NCI-H2081 treated with DMSO at 0.1 percent for 48 hours (cell line): ENCODE results near the gene ZNF536.
"Not testable (repeated sequence)": the region's sequence is repeated elsewhere in the genome, so short reads cannot be mapped to it uniquely, and the experiment has no call there.

ENCODE experiments used
- DNase-seq: peaks from one replicate; lab custom pipeline; 2025; lab: John Stamatoyannopoulos, UW

The ZNF536 gene

DNA sequence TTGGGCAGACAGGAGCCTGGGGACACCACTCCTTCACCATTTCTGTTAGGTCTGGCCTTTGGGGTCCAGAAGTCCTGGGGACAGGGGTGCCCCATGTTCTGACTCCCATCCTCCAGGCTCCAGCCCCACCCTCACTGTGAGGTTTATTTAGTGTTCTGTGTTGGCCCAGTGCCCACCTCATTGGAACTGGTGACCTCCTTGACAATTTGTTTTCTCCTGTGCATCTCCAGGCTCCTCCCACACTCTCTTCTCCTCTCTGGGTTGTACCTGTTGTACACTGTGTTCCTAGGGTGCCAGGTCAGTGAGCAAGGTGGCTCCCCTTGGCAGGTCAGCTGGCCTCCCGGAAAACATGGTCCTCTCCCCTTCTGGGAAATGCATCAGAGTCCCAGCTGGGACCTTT, 110.8 kb downstream of the ZNF536 start:
- no peak for DNase-seq

GRCh38 chr19:30486250-30486649, 114.1 kb downstream of the ZNF536 start:
- not testable (repeated sequence) for DNase-seq

DNA sequence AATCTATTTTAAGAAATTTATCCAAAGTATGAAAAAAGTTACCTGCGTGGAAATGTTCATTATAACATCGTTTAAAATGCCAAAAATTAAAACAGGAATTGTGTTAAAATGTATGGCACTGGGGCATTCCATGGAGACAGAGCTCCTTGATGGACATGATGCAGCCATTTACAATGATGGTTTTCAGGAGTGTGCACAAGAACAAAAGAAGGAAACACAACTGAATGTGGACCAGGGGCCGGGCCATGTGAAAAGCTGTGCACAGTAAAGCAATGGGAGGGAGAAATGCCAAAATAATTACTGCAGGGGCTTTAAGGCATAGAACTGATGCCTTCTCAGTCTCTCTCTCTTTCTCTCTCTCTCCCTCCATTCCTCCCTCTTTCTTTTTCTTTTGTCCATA, 115.0 kb downstream of the ZNF536 start:
- DNase-seq = no peak

DNA sequence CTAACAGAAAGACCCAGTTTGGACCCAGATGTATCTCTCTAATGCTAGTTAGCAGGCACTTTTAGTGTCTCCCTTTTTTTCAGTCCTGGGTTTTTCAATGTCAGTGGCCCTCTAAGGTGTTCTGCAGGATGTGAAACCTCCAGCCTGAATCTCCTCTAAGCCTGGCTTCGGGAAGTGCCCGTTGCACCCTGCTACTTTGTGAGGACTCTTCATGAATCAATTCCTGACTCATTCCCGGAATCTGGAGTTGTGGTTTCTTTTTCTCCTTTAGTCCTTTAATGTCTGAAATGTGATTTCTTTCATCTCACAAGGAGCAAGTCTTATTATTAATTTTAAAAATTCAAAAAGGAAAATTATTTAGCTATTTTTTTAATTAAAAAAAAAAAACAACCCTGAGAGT, 116.0 kb downstream of the ZNF536 start:
- DNase-seq = no peak

DNA sequence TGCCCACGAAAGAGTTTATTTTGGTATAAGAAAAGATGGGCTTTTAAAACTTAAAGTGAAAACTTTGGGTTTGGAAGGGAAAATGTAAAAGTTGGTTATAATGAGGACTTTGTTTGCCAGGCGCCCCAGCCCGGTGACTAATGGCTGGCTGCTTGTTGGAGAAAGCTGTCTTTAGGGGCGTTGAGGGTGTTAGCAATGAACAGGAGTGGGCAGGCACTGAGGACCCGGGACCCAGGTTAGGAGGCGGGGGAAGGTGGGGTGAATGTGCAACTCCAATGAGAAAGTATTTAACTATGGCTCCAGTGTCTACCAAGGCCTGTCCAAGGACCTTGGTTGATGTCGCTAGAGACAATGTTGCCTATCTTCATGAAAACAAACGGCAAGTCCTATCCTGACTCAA, 118.6 kb downstream of the ZNF536 start:
- DNase-seq = no peak

DNA sequence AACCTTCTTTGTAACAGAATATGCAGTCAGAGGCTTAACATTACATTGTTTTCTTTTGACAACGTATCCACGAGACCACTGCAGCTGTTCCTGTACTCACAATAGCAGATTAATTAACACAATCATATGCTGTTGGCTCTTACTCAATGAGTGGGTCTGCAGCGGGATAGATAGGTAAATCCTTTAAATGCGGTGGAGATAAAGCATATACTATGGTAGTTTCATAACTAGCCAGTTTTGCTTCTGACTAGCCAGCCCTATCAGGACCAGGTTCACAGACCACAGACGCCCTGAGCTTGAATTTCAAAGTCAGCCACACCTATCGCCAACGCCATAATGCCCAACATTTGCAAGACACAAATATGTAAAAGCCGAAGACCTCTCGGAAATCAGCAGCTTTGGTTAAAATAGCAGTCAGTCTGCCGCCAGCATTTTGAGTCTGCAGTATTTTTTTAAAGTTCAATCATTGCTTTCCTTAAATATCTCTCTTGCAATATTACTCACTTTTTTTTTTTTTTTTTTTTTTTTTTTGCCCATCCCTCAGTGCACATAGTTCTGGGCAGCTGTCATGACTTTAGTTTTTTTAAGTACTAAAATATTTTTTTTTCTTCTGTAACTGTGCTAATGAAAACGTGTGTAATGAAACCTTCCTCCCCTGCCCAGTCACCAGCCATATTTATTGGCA, 120.5 kb downstream of the ZNF536 start:
- DNase-seq = no peak

- DNase-seq = no peak
Measured at GRCh38 chr19:30497034-30497433, 124.8 kb downstream of the ZNF536 start.

DNA sequence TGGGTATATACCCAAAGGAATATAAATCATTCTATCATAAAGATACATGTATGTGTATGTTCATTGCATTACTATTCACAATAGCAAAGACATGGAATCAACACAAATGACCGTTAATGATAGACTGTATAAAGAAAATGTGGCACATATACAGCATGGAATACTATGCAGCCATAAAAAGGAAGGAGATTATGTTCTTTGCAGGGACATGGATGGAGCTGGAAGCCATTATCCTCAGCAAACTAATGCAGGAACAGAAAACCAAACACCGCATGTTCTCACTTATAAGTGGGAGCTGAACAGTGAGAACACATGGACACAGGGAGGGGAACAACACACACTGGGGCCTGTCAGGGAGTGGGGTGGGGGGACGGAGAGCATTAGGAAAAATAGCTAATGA, 125.9 kb downstream of the ZNF536 start:
- not testable (repeated sequence) for DNase-seq

DNA sequence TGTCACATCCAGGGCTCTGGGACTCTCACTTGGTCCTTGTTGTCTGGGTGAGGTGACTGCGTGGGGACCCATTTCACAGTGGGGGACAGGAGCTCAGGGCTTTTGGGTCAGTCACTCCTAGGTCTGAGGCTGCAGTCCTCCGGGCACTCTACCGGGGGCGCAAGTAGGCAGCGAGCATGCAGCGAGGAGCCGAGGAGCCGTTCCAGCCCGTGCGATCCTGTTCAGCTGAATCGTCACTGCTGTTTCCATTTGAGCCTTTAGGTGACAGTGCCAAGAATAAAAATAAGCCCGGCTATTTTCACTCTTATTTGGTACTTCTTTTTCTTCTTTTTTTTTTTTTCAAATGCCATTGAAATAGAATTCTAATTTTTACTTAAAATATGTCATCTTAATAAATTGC, 126.5 kb downstream of the ZNF536 start:
- no peak for DNase-seq

GRCh38 chr19:30504272-30504671, 132.1 kb downstream of the ZNF536 start:
- no peak for DNase-seq

GRCh38 chr19:30512176-30513081, 140.2 kb downstream of the ZNF536 start:
- no peak for DNase-seq

DNA sequence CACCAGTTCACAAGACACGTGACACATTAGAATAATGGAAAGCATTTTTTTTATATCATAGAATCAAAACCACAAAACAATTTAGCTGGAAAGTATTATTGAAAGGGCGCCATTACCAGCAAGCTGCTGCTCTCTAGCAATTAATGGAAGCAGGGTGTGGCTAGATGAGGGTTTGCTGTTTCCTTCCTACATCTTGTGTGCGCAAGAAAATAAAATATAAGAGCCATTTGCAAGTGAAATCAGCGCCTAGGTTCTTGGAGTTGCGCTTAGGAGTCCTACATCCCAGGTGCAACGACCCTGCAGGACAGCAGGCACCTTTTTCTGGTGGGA, 140.9 kb downstream of the ZNF536 start:
- DNase-seq = no peak

- DNase-seq = no peak
Measured at GRCh38 chr19:30516111-30516510, 143.9 kb downstream of the ZNF536 start.

- no peak for DNase-seq
Measured at GRCh38 chr19:30516531-30516930, 144.3 kb downstream of the ZNF536 start.

DNA sequence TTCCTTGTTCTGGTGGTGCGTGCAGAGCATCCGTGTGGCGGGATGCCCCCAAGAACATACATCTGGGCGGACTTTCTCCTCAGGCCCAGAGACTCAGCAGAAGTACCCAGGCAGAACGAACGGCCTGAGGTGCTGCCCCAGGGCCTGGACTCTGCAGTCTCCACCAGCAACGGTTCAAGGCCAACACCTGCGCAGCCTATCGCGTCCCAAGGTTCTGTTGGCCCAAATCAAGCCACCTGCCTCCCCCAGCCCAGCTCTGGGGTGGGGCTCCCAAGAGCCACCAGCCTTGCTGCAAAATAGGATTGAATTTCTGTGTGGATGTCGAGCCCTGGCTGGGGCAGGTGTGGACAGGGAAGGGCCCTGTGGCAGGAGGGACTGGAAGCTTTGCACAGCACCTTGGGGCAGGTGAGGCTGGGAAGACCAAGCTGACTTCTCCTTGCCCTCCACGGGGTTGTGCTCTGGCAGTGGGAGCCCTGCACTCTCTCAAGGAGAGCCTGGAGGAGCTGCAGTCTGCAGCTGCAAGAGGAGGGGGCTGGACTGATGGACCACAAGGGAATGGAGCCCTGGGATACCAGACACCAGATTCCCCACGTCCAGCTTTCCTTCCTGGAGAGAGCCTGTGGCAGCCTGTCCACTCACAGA, 146.9 kb downstream of the ZNF536 start:
- no peak for DNase-seq

GRCh38 chr19:30519607-30520205, 147.5 kb downstream of the ZNF536 start:
- no peak for DNase-seq

DNA sequence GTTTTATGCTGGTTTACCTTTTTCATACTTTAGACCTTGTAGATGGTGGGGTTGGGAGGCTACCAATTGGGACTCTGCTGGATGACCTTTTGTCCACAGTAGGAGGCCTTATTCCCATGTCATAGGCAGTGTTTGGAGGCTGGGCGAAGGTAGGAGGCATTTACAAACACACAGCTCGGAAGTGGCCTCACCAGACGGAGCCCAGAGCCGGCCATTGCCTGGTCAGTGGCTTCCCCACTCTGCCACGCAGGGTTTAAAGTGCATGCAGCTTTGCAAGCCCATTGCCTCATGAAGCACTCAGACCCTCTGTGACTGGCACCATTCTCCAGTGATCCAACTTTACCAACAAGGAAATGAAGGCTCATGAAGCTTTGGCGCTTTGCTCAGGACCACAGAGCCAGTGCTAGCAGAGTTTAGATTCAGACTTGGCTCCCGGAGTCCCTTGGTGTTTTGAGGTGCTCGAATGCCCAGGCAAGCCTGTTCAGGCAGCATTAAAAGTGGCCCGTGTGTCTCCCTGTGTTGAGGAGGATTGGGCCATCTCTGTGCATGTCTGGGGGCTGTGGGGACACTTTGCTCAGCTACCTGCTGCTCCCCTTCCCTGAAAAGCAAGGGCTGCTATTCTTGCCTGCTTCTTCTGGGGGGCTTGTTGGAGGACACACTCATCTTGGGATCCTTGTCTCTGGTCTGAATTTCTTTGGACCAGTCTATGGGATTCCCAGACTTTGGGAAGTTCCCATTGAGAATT, 148.7 kb downstream of the ZNF536 start:
- no peak for DNase-seq

- no peak for DNase-seq
Measured at GRCh38 chr19:30521937-30522336, 149.8 kb downstream of the ZNF536 start.

DNA sequence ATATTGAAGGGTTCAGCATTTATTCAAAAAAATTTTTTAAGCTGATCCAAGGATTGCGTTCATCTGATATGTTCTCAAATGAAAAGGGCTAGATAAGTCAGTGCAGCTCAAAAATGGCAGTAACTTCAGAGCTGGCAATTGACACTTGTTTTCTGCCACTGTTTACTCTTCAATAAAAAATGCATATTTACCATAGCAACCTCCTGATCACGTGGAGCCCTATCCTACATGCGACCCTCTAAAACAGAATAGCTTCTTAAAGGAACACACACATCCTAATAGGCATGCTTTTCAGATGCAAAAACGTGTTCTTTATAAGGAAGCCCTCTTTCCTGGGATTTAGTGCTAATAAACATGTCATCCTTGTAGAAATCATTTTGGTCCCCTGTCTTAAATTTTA, 150.2 kb downstream of the ZNF536 start:
- no peak for DNase-seq

- DNase-seq = no peak
Measured at GRCh38 chr19:30523791-30524190, 151.6 kb downstream of the ZNF536 start.

DNA sequence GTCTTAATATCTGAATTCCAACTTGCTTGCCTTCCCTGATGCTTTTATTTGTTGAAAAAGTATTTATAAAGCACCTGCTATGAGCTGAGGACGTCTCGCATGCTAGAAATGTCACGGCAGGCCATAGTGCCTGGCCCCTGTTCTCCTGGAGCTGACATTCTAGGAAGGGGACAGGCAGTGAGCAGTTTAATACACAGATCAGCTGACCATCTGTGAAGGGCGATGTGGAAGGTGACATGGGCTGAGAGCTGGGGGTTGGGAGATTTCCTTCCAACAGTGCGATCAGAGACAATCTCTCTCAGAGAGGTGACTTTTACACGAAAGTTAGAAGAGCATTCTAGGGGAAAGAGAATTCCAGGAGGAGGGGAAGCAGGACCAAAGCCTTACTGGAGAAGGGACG, 153.2 kb downstream of the ZNF536 start:
- no peak for DNase-seq

GRCh38 chr19:30528919-30529318, 156.7 kb downstream of the ZNF536 start:
- no peak for DNase-seq
